ENCODE measurements around the gene UBE2J1. TPM values are rescaled to one million over a fixed set of nuclear protein-coding genes. Genes with fewer than 3 reads are reported as not detected.
A peak's percentile ranks its signal among the peaks of the same experiment; 100 is the strongest.
"Not testable (repeated sequence)": the region's sequence is repeated elsewhere in the genome, so short reads cannot be mapped to it uniquely, and the experiment has no call there.

Gene UBE2J1
- total RNA-seq, 1 donor from 2014 or later, result 32.0 TPM

DNA sequence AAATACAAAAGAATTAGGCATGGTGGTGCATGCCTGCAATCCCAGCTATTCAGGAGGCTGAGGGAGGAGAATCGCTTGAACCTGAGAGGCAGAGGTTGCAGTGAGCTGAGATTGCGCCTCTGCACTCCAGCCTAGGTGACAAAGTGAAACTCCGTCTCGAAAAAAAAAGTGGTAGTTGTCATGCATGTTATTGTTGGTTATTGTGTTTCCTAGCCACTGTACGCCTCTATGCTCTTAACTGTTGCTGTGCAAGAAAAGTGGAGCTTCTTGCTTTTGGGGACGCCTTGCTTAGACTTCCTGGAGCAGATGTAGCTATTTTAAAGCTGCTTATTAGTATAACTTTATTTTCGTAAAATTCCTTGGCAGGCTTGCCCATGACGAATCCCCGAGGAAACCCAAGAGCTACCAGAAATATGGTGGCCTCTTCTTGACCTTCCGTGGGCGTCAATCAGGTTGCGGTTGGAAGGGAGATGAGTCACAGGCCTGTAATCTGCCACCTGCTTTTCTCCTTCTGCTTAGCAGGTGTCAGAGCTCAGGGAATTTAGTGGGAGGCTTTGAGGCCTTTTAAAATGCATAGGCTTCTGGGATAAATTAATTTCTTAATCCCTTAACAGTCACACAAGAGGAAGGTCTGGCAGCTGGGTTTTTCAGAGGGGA is 54.7 kb downstream of the UBE2J1 start:
- peak; percentile 36 for DNase-seq (ENCODE audit: extremely low spot score, unreplicated experiment)
- Mint-ChIP-seq H3K36me3 (no peaks in the 10 kb centered on the region), H3K4me1 (ENCODE audit: unreplicated experiment) (peaks cover 19% of the 10 kb centered on the region), H3K4me3 (no peak overlapping the region), H3K27me3 (no peaks in the 10 kb centered on the region), H3K9me3 (no peaks in the 10 kb centered on the region), H3K27ac (peak overlapping the region; percentile 88)
- TF ChIP-seq, protein P1, sequence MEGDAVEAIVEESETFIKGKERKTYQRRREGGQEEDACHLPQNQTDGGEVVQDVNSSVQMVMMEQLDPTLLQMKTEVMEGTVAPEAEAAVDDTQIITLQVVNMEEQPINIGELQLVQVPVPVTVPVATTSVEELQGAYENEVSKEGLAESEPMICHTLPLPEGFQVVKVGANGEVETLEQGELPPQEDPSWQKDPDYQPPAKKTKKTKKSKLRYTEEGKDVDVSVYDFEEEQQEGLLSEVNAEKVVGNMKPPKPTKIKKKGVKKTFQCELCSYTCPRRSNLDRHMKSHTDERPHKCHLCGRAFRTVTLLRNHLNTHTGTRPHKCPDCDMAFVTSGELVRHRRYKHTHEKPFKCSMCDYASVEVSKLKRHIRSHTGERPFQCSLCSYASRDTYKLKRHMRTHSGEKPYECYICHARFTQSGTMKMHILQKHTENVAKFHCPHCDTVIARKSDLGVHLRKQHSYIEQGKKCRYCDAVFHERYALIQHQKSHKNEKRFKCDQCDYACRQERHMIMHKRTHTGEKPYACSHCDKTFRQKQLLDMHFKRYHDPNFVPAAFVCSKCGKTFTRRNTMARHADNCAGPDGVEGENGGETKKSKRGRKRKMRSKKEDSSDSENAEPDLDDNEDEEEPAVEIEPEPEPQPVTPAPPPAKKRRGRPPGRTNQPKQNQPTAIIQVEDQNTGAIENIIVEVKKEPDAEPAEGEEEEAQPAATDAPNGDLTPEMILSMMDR (conservative IDR thresholded peaks at IDR 0.05), result no peak

DNA sequence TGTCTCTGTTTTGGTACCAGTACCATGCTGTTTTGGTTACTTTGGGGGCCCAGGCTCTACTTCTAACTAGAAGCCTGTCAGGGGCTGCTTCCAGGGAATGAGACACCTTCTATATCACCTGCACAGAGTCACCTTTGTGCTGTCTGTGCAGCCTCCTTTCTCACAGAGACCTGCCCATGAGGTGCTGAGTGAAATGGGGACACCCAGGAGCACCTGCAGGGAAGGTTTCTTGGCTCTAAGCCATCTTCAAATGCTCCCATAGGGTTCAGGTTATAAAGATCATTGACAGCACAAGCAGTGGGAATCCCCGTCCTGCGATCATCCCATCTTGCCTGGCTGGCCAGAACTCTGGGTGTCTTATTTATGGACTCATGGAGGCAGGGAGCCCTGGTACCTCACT is 56.5 kb downstream of the UBE2J1 start:
- H3K9me3 Mint-ChIP-seq, result no peaks in the 10 kb centered on the region
- H3K4me3 Mint-ChIP-seq, result no peak overlapping the region
- H3K36me3 Mint-ChIP-seq, result no peaks in the 10 kb centered on the region
- no peak overlapping the region for H3K27ac Mint-ChIP-seq
- H3K27me3 Mint-ChIP-seq, result no peaks in the 10 kb centered on the region
- TF ChIP-seq, protein P1 (conservative IDR thresholded peaks at IDR 0.05), result no peak
- H3K4me1 Mint-ChIP-seq (ENCODE audit: unreplicated experiment), result peaks cover 19% of the 10 kb centered on the region
- peak; percentile 47 for DNase-seq (ENCODE audit: extremely low spot score, unreplicated experiment)

DNA sequence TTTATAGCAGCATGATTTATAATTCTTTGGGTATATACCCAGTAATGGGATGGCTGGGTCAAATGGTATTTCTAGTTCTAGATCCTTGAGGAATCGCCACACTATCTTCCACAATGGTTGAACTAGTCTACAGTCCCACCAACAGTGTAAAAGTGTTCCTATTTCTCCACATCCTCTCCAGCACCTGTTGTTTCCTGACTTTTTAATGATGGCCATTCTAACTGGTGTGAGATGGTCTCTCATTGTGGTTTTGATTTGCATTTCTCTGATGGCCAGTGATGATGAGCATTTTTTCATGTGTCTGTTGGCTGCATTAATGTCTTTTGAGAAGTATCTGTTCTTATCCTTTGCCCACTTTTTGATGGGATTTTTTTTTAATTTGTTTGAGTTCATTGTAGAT is 57.4 kb downstream of the UBE2J1 start:
- peaks cover 19% of the 10 kb centered on the region for H3K4me1 Mint-ChIP-seq (ENCODE audit: unreplicated experiment)
- H3K27ac Mint-ChIP-seq; H3K36me3 Mint-ChIP-seq; H3K9me3 Mint-ChIP-seq; H3K27me3 Mint-ChIP-seq; DNase-seq (ENCODE audit: extremely low spot score, unreplicated experiment); H3K4me3 Mint-ChIP-seq: not testable (repeated sequence)

DNA sequence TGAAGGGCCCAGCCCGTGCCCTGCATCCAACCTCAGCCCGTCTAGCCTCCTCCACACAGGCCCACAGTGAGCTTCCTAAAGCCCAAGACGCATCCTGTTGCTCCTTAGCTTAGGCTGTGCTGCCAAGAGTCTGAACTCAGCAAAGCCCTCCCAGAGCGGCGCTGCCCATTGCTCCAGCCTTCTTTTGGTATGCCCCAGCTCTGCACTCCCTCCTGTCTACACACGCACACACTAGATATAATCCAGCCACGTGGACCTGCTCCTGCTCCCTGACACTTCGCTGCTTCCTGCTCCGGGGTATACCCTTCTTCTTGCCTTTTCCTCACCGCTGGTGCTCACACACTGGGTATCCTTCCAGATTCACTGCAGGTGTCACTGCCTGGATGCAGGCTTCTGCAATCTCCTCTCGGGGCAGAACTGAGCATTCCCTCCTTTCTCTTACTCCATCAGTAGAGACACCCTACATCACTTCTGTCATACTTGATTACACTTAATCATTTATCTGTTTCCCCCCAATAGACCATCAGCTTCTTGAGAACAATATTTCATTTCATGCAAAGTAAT is 61.2 kb downstream of the UBE2J1 start:
- DNase-seq (ENCODE audit: extremely low spot score, unreplicated experiment), result no peak
- H3K4me1 Mint-ChIP-seq (ENCODE audit: unreplicated experiment), result peaks cover 4% of the 10 kb centered on the region
- no peaks in the 10 kb centered on the region for H3K27me3 Mint-ChIP-seq
- H3K36me3 Mint-ChIP-seq, result no peaks in the 10 kb centered on the region
- no peaks in the 10 kb centered on the region for H3K9me3 Mint-ChIP-seq
- no peak overlapping the region for H3K4me3 Mint-ChIP-seq
- TF ChIP-seq, protein P1 (conservative IDR thresholded peaks at IDR 0.05), result no peak
- H3K27ac Mint-ChIP-seq, result no peak overlapping the region

DNA sequence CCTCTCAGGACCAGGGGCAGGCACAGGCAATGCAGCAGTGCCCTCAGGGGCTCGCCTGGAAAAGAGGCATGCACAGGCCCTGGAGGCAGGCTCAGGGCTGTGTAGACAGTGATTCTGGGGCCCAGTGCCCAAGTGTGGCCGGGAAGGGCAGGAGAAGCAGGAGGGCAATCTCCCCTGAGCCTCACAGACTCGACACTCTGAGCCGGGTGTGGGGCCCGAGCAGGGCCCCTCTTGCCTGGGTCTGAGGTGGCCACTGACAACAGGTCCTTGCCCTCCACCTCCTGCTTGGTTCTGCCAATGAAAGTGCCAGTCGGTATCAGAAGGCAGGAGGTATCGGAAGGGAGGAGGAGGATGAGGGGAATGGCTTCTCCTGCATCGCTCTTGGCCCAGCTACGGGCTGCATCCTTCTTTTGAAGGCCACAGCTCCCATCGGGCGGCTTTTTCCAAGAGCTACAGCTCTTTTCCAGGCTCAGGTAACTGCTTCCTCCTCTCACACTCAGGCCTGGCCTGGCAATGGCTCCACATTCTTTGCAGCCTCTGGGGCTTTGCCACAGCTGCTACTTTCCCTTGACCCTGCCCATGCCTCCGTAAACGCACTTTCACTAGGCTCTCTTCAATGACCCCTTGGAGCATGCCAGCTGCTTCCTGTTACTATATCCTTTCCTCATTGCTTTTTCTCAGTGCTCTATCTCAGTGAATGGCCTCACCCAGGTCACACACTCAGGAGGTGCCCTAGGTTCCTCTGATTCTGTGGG is 61.9 kb downstream of the UBE2J1 start:
- Mint-ChIP-seq H3K9me3 (no peaks in the 10 kb centered on the region), H3K27me3 (no peaks in the 10 kb centered on the region), H3K27ac (no peak overlapping the region), H3K4me3 (no peak overlapping the region), H3K36me3 (no peaks in the 10 kb centered on the region), H3K4me1 (ENCODE audit: unreplicated experiment) (peaks cover 4% of the 10 kb centered on the region)
- TF ChIP-seq, protein P1 (conservative IDR thresholded peaks at IDR 0.05), result no peak
- no peak for DNase-seq (ENCODE audit: extremely low spot score, unreplicated experiment)

DNA sequence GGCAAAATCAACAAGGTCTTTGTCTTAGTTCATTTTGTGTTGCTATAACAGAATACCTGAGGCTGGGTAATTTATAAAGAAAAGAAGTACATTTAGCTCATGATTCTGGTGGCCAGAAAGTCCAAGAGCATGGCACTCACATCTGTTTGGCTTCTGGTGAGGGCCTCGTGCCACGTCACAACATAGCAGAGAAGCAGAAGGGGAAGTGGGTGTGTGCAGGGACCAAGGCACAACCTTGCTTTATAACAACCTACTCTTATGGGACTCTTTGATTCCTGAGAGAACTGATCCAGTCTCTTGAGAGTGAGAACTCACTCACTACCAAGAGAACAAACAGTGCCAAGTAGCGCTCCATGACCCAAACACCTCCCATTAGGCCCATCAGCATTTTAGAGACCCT is 62.8 kb downstream of the UBE2J1 start:
- DNase-seq (ENCODE audit: extremely low spot score, unreplicated experiment), result no peak
- Mint-ChIP-seq H3K36me3 (no peaks in the 10 kb centered on the region), H3K9me3 (no peaks in the 10 kb centered on the region), H3K27ac (no peak overlapping the region), H3K27me3 (no peaks in the 10 kb centered on the region), H3K4me1 (ENCODE audit: unreplicated experiment) (peaks cover 4% of the 10 kb centered on the region), H3K4me3 (no peak overlapping the region)
- TF ChIP-seq, protein P1 (conservative IDR thresholded peaks at IDR 0.05), result no peak

Data from type B pancreatic cell (in vitro differentiated cells).